GM12801 (cell line): ENCODE measurements around the gene CHID1.

Source experiments
- TF ChIP-seq, protein P1 (sequence below): IDR thresholded peaks from one replicate; pipeline ENCODE4 v1.5.1; 2011; ENCODE audit warnings: control low read depth; ENCODE audit not compliant: insufficient read length; ENCODE audit errors: extremely low read depth

Gene CHID1

DNA sequence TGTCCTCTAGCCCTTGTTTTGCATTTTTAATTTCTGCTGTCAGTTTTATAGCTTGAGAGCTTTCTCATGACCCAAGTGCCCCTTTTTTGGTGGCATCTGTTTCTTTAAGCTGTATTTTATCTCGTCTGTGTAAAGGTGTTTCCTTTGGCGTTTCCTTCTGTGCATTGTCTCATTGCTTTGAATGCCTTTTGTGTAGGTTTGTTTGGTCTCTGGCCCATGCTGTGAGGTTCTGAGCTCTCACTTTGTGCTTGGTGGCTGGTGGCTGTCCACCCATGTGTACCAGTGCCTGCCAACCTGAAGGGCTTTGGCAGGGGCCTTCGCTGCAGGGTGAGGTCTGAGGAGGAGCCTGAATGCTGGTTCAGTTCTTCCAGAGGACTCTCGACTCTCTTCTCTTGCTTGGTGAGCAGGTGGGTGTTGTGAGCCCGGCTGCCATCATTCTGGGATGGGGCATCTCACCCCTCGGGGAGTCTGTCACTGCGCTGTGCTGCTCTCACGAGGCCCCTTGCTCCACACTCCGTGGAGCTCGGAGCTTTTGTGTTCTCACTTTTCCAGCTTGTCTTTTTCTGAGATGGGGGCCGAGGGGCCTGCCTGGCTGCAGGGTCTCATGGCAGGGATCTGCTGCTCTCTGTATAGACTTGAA is 30.0 kb upstream of the CHID1 start:
- TF ChIP-seq, protein P1, sequence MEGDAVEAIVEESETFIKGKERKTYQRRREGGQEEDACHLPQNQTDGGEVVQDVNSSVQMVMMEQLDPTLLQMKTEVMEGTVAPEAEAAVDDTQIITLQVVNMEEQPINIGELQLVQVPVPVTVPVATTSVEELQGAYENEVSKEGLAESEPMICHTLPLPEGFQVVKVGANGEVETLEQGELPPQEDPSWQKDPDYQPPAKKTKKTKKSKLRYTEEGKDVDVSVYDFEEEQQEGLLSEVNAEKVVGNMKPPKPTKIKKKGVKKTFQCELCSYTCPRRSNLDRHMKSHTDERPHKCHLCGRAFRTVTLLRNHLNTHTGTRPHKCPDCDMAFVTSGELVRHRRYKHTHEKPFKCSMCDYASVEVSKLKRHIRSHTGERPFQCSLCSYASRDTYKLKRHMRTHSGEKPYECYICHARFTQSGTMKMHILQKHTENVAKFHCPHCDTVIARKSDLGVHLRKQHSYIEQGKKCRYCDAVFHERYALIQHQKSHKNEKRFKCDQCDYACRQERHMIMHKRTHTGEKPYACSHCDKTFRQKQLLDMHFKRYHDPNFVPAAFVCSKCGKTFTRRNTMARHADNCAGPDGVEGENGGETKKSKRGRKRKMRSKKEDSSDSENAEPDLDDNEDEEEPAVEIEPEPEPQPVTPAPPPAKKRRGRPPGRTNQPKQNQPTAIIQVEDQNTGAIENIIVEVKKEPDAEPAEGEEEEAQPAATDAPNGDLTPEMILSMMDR: no peak

DNA sequence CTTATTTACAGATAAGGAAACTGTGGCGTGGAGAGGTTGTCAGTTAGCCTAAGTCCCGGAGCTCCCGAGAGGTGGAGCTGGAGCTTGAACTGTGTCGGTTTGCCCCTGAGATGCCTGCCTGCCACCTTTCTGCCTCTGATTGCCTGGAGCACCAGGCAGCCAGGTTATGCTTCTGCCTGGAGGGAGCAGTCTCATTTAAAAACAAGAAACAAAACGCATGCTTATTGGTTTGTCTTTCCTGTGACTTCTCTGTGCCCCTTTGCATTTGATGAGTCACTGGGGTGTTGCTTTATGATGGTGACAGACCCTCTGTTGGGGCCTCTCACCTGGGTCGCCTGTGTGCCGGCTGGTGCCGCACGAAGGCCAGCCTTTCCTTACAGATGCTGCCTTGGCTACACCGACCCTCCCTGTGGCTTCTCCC is 27.2 kb upstream of the CHID1 start:
- TF ChIP-seq, protein P1: no peak

DNA sequence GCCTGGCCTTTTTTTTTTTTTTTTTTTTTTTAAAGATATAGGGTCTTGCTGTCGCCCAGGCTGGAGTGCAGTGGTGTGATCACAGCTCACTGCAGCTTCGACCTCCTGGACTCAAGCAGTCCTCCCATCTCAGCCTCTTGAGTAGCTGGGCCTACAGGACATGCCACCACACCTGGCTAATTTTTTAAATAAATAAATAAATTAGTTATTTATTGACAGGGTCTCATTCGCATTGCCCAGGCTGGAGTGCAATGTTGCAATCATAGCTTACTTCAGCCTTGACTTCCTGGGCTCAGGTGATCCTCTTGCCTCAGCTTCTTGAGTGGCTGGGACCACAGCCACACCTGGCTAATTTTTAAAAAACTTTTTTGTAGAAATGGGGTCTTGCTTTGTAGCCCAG is 25.6 kb upstream of the CHID1 start:
- TF ChIP-seq, protein P1: no peak

DNA sequence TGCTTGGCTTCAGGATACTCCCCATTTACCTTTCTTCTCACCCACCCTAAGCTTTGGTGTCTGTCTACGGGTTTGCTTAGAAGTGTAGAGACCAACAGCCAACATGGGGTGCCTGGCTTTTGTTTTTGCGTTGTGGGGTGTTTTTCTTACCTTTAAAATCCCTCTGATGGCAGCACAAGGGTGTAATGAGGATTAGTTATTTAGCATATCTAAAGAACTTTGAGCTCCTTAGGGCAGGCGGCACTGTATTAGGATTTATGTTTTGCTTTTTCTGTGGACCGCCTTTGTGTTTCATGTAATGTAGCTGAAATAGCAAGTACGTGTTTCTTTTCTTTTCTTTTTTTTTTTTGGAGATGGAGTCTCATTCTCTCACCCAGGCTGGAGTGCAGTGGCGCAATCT is 23.9 kb upstream of the CHID1 start:
- TF ChIP-seq, protein P1: no peak

DNA sequence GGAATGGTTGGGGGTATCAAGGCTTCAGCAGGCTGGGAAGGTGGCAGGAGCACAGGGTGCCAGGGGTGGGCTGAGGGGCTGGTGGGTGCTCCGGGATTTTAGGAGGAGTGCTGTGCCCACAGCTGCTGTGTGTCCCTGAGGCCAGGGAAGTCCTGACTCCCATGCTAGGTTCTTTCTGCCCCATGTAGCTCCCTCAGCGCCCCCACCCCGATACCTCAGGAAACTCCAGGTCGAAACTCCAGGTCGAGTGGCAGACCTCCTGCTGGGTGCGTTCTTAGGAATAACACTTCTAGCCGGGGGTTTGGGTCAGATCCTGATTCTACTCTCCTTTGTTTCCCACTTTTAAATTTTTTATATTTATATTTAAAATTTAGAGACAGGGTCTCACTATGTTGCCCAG is 23.3 kb upstream of the CHID1 start:
- TF ChIP-seq, protein P1: no peak

DNA sequence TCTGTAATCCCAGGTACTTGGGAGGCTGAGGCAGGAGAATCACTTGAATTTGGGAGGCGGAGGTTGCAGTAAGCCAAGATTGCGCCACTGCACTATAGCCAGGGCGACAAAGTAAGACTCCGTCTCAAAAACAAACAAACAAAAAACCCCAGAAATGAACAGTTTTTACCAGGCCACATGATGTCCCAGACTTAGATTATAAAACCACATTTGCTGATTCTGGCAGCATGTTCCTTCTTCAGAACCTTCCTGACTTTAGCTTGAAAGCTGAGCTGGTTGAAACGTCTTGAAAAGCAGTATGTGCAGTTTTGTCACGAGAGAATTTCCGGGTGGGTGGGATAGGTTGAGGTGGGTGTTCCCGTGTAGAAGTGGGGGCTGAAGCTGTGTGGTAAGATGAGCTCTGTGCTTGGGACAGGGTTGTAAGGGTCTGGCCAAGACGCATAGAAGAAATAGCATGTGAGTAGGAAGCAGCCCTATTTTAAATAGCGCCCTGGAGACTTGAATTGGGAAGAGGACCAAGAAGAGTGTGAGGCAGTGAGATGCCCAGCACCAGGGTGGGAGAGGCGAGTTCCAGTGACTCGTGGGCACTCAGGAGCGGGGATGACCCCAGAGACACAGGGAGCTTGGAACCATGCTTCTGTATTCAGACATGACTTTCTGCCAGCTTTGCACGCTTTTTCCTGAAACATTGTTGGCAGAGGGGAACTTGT is 22.7 kb upstream of the CHID1 start:
- TF ChIP-seq, protein P1: no peak

DNA sequence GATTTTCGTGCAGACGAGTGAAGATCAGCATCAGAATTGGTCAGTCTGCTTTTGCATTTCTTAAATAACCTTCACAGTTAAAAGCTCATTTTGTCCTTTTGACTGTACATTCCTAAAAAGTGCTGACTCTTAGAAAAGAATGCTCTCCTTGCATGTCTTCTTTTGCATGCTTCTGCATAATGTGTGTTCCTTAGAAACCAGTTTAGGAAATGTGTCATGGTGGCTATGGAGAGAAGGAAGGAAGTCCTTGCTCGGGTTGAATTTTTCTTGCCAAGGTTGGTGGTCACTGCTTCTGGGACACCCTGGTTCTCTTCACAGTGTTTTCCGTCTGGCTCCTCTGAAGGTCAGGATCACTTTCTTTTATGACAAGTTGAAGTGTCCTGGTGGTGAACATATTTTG is 21.8 kb upstream of the CHID1 start:
- TF ChIP-seq, protein P1: no peak
